GM19043 (cell line): ENCODE results near the gene MAP1LC3B2.
"Not testable (repeated sequence)": the region's sequence is repeated elsewhere in the genome, so short reads cannot be mapped to it uniquely, and the experiment has no call there.

Experiments used
- ATAC-seq: cut with Tn5 transposase; IDR thresholded peaks from one replicate; pipeline ENCODE4 v1.9.1; 2021; ENCODE audit warnings: low read depth; ENCODE audit not compliant: unreplicated experiment

The MAP1LC3B2 gene

DNA sequence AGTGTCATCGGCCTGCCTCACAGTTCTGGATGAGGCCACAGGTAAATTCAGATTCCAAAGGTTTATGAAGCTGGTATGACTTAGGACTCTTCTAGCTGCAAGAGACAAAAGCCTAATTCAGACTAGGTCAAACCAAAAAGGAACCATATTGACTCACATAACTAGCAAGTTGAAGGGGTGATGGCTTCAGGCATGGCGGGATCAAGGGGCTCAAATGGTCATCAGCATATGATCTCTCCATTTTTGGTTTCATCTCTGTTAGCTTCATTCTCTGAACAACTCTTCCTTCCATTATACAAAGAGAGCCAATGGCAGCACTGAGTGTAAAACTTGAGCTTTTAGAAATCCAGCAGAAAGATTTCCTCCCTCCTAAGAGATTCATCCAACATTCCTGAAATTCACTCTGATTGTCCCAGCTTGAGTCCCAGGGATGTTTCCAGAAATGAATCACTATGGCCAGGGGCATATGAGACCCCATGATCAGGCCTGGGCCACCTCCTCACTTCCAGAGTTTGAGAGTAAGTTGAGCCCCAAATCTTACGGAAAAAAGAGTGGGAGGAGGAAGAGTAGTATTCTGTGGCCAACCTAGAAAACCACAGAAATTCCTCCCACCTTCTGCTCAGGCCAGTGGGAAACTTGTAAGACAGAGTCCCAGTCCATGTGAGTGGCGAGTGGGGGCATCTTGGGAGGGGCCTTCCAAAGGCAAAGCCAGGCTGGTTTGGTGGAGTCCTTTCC is 2.0 kb upstream of the MAP1LC3B2 start:
- no peak for ATAC-seq

DNA sequence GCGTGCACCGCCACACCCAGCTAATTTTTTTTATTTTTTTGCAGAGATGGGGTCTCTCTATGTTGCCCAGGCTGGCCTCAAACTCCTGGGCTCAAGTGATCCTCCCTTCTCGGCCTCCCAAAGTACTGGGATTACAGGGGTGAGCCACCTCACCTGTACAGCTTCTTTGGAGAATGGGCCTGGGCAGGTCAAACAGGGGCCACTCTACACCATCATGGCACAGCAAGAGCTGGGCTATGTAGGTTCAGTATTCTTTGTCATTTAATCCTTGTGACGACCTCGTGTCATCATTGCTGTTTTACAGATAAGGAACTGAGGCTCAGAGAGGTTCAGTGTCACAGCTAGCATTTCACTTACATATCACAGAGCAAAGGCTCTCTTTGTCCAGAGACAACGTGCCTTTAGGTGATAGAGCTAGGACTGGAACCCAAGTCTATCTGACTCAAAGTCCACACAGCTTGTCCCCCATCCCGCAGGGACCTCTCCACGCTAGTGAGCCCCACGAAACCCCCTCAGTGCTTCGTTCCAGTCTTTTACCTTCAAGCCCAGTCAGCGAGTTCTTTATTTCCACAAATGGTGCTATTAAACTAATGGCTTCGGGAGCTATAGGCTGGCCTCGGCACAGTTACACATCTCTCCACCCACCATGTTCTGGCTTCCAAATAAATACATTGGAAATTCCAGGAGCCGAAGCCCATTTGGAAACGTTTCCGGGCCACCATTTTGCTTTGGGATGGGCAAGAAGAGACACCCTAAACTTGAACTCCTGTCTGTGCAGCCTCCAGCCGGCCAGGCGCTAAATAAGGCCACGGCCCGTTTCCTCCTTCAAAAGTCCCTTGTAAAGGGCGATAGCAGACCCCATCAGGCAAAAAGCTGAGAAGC is 660 bp upstream of the MAP1LC3B2 start:
- no peak for ATAC-seq

DNA sequence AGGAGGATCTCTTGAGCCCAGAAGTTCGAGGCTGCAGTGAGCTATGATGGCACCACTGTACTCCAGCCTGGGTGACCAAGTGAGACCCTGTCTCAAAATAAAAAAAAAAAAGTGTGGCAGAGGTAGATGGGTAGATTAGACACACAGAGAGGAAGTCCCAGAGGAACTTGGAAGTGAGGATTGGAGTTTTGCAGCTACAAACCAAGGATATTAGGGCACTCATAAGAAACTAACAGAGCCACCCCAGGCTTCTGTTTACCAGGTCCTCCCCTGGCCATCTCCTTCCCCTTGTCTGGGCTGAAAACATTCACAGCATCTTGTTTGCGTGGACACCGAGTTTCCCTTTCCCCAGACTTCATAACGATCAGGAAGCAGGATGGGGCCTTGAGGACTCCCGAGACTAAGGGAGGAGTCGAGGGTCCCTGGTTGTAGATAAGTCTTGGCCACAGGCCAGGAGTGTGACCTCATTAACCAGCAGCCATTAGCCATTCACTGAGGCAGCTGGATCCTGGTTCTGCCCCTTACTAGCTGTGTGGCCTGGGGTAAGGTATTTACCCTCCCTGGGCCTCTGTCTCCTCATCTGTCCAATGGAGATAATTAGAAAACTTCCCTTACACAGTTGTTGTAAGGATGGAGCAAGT is 2.1 kb downstream of the MAP1LC3B2 start:
- no peak for ATAC-seq

DNA sequence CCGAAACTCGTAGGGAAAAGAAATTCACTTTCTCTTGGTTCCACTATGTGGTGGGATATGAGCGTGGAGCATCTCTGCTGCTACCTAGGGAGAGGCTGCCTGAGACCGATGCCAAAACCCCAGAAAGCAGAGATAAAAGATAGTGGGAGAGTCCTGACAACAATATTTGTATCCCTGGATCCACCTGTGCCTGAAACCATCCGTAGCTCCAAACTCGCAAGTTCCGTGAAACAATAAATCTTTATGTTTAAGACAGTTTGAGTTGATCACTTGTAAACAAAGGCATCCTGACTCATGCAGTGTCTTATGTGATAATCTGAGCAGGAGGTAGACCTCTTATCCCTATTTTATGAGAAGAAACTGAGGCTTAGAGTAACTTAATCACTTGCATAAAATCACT is 2.9 kb downstream of the MAP1LC3B2 start:
- ATAC-seq = no peak

DNA sequence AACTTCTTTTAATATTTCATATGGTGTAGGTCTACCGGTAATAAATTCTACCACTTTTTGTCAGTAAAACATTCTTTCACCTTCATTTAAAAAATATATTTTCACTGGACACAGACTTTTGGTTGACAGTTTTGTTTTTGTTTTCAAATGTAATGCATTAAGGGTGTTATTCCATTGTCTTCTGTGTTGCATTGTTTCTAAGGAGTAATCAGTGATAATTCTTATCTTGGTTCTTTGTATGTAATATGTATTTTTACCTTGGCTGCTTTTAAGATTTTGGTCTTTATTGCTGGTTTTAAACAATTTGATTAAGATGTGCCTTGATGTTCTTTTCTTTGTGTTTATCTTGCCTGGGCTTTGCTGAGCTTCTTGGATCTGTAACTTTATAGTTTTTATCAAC is 4.1 kb downstream of the MAP1LC3B2 start:
- ATAC-seq = no peak

DNA sequence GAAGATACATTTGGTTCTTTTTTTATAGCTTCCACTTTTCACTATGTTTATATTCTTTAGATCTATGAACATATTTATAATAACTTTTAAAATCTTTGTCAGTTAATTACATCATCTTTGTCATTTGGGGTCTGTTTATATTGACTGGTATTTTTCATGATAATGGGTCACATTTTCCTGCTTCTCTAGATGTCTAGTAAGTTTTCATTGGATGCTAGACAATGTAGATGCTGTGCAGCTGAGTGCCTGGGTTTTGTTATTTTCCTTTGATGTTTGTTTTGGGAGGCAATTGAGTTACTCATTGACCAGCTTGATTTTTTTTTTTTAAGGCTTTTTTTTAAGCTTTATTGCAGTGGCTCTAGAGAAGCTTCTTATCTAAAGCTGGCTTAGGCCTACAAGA is 4.9 kb downstream of the MAP1LC3B2 start:
- ATAC-seq = no peak

DNA sequence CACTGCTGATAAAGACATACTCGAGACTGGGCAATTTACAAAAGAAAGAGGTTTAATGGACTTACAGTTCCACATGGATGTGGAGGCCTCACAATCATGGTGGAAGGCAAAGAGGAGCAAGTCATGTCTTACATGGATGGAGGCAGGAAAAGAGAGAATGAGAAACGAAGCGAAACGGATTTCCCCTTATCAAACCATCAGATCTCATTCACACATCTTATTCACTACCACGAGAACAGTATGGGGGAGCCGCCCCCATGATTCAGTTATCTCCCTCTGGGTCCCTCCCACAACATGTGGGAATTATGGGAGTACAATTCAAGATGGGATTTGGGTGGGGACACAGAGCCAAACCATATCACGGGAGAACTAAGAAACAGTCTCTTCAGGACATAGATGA is 6.0 kb downstream of the MAP1LC3B2 start:
- not testable (repeated sequence) for ATAC-seq

DNA sequence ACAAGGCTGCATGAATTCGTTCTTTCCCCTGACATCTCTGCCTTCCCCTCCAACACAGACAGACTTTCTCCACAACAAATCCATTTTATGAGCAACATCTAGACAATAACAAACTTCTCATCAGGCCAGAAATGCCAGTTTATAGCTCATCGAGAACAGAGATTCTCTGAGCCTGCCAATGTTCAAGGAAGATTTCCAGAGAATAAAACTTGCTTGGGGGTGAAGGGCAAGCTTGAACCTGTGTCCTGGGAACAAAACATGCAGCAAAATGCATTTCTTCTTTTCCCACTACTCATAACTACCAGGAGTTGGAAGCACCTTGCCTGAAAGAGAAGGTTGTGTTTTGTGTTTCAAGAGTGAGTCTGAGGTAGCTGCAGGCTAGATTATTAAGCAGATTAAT is 6.8 kb downstream of the MAP1LC3B2 start:
- no peak for ATAC-seq

DNA sequence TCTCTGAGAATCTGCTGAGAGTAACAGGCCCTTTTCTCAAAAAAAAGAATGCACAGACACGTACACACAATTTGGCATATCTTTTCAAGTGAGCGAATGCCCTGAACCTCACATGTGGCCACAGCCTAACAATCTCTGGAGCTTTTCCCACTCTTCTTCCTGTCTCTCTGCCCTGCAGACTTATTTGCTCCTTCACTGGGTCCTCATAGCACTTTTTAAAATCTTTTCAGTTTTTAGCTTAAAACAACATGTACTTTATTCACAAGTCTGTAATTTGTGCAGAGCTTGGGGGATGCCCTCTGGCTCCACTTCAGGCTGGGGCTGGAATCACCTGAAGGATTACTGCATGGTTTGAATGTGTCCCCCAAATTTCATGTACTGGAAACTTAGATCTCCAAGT is 9.0 kb downstream of the MAP1LC3B2 start:
- no peak for ATAC-seq

DNA sequence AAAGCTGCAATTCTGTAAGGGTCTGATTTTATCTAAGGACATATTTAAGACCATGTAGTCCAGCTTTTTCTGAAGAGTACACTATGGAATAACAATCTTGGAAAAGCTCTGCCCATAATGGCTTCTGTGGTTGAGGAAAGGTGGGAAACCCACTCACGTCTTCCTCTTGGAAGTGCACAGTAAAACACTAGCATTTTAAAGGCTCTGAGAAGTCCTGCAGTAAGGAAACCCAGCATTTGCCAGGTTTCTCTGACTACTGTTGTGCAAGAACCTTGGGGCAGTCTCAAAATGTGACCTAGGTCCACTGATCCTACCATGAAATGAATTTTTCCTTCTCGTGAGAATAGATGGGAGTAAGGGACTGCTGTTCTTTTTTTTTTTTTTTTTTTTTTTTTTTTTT is 11.9 kb downstream of the MAP1LC3B2 start:
- ATAC-seq = no peak

DNA sequence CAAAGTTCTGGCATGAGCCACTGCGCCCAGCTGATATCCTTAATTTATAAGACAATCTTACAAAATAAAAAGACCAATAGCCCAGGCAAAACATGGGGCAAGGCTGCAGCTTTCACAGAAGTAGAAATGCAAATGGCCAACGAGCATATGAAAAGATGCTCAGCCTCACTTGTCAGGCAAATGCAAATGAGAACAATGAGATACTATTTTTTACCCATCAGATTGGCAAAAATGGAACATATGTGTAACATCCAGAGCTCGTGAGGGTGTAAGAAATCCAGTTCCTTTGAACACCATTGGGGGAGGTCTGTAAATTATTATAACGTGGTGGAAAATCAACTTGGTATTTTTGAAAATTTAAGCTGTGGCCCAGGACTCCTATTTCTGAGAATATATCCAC is 14.6 kb downstream of the MAP1LC3B2 start:
- no peak for ATAC-seq

DNA sequence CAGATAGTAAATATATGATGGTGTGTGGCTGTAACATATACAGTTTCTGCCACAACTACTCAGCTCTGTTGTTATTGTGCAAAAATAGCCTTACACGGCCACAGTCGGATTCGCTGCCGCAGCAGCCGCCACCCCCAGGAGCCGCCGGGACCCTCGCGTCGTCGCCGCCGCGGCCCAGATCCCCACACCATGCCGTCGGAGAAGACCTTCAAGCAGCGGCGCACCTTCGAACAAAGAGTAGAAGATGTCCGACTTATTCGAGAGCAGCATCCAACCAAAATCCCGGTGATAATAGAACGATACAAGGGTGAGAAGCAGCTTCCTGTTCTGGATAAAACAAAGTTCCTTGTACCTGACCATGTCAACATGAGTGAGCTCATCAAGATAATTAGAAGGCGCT is 16.6 kb downstream of the MAP1LC3B2 start:
- ATAC-seq = not testable (repeated sequence)

DNA sequence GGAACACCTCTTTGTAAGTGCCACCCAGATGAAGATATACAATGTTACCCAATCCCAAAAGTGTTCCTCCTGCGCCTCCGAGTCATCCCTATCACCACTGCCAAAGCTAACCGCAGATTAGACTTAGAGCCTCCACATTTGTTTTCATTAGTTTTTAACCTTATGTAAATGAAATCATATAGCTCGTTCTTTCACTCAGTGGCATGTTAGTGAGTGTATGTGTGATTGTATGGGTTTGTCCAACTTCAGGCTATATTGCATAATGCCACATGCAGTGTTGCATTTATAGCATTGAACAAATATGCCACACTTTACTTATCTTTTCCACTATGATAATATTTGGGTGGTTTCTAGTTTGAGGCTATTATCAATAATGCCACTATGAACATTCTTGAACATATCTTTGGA is 18.0 kb downstream of the MAP1LC3B2 start:
- ATAC-seq = no peak

DNA sequence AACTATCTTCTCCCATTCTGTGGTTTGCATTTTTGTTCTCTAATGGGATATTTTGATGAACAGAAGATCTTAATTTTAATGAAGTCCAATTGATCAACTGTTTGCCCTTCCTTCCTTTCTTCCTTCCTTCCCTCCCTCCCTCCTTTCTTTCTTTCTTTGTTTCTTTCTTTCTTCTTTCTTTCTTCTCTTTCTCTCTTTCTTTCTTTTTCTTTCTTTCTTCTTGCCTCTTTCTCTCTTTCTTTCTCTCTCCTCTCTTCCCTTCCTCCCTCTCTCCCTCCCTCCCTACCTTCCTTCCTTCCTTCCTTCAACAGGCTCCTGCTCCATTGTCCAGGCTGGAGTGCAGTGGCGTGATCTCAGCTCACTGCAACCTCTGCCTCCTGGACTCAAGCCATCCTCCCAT is 18.9 kb downstream of the MAP1LC3B2 start:
- no peak for ATAC-seq

DNA sequence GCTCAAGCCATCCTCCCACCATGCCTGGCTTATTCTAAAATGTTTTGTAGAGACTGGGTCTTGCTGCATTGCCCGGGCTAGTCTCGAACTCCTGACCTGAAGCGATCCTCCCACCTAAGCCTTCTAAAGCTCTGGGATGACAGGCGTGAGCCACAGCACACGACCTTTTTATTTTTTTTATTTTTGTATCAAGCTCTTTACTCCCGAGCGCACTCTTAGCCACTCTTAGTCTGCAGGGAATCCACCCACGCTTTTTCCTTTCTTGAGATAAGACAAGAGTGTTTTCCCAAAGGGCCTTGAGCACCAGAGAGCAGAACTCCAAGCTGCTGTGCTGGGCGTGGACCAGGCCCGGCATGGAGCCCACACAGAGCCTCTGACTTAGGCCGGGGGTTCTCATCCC is 23.4 kb downstream of the MAP1LC3B2 start:
- ATAC-seq = no peak

DNA sequence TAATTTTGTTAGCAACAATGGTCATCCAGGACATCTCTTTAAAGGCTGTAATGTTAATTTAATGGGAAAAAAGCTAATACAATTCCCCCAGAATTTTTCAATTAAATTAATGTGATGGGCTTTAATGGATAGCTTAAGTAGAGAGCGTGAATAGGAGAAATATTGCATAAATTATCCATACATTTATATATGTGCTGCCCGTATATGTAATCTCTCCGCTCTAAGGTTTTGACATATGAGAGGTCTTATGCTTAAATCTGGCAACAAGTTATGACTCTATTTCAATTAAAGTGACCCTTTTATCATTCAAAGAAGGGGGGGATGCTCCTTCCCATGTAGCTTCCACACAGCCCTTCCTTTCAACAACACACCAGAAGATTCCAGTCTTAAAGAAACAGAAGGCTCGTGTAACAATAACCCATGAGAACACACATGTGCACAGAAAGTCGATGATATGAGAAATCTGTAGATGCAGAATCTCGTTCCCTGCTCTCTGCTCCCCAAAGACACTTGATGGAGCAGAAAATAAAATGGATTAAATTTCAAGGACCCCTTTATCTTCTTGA is 24.0 kb downstream of the MAP1LC3B2 start:
- no peak for ATAC-seq

DNA sequence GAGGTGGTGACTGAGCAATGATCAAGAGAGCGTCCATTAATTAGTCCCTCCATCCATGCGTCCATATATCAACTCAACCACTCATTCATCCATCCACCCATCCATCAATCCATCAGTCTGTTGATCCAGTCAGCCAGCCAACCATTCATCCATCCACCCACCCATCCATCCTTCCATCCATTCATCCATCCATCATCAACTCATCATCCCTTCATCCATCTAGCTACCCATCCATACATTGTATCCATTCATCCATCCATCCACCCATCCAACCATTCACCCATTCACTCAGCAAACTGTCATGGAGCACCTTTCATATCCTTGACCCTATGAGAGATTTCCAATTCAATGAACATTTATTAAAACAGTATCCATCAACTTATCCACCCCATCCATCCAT is 28.1 kb downstream of the MAP1LC3B2 start:
- ATAC-seq = no peak

DNA sequence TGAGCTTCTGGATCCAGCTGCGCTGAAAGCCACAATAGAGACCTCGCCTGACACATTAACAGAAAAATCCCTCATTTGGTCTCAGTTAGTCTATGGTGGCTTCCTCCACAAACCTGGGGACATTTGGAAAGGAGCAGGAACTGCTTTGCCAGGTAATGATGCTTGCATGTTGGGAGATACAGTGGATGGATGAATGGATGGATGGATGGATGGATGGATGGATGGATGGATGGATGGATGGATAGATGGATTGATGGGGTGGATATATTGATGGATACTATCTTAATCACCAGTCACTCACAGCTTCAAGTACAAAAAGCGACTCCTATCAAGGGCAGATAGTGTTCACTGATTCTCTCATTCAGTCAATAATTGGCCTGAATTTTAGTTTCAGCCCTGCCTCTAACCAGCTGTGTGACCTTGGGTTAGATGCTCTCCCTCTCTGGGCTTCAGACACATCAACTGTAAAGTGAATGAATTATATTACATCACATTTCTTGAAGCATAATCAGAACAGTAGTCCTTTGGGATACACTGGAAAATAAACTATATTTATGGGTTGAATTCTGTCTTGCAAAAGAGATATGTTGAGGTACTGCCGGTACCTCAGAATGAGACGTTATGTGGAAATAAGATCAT is 29.3 kb downstream of the MAP1LC3B2 start:
- ATAC-seq = no peak

DNA sequence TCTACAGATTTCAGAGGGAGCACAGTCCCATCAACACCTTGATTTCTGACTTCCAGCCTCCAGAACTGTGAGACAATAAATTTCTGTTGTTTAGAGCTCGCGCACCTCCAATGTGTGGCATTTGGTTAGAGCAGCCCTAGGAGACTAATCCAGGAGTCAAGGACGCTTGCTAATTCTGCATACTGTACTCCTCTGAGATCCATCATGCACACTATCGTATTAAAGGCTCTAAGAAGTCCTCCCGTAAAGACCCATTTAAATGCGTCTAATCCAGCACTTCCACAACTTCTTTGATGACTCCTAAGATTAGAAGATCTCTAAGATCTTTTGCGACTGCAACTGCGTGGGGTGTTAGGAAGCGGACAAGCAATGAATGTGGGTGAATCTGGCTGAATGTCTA is 30.4 kb downstream of the MAP1LC3B2 start:
- ATAC-seq = no peak

DNA sequence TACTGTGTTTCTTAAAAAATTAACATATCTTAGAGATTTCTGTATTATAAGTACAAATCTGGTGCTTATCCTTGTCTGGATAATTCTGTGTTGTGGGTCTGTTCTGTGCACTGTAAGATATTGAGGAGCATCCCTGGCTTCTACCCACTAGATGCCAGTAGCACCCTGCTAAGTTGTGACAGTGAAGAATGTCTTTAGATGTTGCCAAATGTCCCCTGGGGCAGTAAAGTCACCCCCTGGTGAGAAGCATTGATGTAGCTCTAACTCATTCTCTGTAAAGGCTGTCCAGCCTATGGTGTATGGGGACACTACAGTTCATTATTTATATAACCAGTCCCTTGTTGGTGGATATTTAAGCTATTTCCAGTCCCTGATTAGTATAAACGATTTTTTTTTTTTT is 31.4 kb downstream of the MAP1LC3B2 start:
- ATAC-seq = no peak
